ENCODE results near the gene KCNK18. TPM values are rescaled to one million over a fixed set of nuclear protein-coding genes. Genes with fewer than 3 reads are reported as not detected.

The KCNK18 gene
- total and polyA plus RNA-seq, 2 of the 8 experiments (the other 6 are each of a cell fraction or from before 2014, with no cell fraction given): not detected

DNA sequence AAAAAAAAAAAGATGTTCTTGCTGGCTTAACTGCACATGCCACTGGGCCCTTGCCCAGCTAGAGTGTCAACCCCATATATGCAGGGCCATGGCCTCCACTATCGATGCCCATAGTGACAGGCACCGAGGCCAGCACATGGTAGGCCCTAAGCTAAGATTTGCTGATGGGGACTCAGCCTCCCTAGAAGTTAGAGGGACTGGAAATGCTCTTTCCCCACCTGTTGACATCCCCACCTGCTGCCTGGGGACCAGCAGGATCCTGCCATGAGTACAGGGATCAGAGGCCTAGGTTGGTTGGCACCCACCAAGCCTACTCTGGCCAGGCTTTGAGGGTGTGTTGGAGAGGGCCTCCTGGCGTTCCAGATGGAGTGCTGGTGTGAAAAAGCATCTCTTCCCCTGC, 27.6 kb downstream of the KCNK18 start:
- no peaks in the 10 kb centered on the region for H3K36me3 ChIP-seq (ENCODE audit: control insufficient read depth in 2 of 4, insufficient read depth in 4 of 4, low read length in 3 of 4)
- WGBS, 2 experiments (ENCODE audit: extremely low coverage in 1 of 2, insufficient coverage in 1 of 2, insufficient read length in 1 of 2, insufficient replicate concordance in 2 of 2, low coverage in 1 of 2, low lambda C conversion rate in 2 of 2, missing lambda C conversion rate in 1 of 2): 87% methylated on average over 3 of the region's 3 CpGs; no CpG with 5 or more reads in 1 of the 2 experiments
- H4K5ac ChIP-seq (ENCODE audit: insufficient read length, low read depth, low read length): no peak overlapping the region
- no peaks in the 10 kb centered on the region; the same call in 1 of the 2 replicates for H3K23me2 ChIP-seq (ENCODE audit: low read depth, low read length)
- no peak overlapping the region for H2BK12ac ChIP-seq (ENCODE audit: low read depth, low read length)
- no peak overlapping the region for H2BK120ac ChIP-seq (replicated peaks; ENCODE audit: low read depth, low read length)
- H3K23ac ChIP-seq (ENCODE audit: insufficient read length): no peak overlapping the region
- no peak overlapping the region for H3K9ac ChIP-seq (replicated peaks in 1 of 4; ENCODE audit: extremely low read depth in 1 of 4, low read depth in 3 of 4, low read length in 3 of 4)
- H2BK5ac ChIP-seq (ENCODE audit: low read depth, low read length): no peak overlapping the region
- no peaks in the 10 kb centered on the region for H3K27me3 ChIP-seq (replicated peaks in 1 of 4; ENCODE audit: control insufficient read depth in 3 of 4, extremely low read depth in 1 of 4, insufficient read depth in 3 of 4, low read length in 3 of 4)
- H3K56ac ChIP-seq (replicated peaks; ENCODE audit: insufficient read length, low read depth, low read length): no peak overlapping the region
- H3K79me2 ChIP-seq (ENCODE audit: control insufficient read depth in 1 of 2, insufficient read depth in 2 of 2, low read length in 2 of 2): no peaks in the 10 kb centered on the region
- no peaks in the 10 kb centered on the region for H3K9me3 ChIP-seq (ENCODE audit: insufficient read depth in 2 of 2, low read depth in 1 of 2, low read length in 1 of 2)
- H3K27ac ChIP-seq (ENCODE audit: low read depth, low read length): no peak overlapping the region
- no peak overlapping the region for H3K14ac ChIP-seq (ENCODE audit: insufficient read length)
- peaks cover 0 to 5% (median under 1%) of the 10 kb centered on the region in 4 experiments; a peak in 2 of 7 replicates for H3K4me1 ChIP-seq (replicated peaks in 1 of 4; ENCODE audit: control insufficient read depth in 3 of 4, insufficient read depth in 4 of 4, low read length in 3 of 4)
- no peak overlapping the region for H4K8ac ChIP-seq (ENCODE audit: extremely low read depth, insufficient read depth, low read length)
- ChIA-PET POLR2A (ENCODE audit: partially characterized antibody) (no interaction called here), CTCF (ENCODE audit: partially characterized antibody) (interaction anchor here (0.6 to 6.6 kb wide), 4 partner anchors 7 to 239 kb away, joined by 3 to 97 read pairs (median 22); no protein-coding TSS in a partner anchor)
- H2AFZ ChIP-seq (ENCODE audit: low read length): no peak overlapping the region
- no peak overlapping the region for H3K4ac ChIP-seq (replicated peaks; ENCODE audit: insufficient read length, low read depth, low read length)
- no peak overlapping the region for H3K4me2 ChIP-seq (ENCODE audit: insufficient read depth in 1 of 2, low read depth in 2 of 2, low read length in 2 of 2)
- H2BK15ac ChIP-seq (ENCODE audit: low read length): no peak overlapping the region
- H3K4me3 ChIP-seq (ENCODE audit: extremely low read depth in 1 of 4, insufficient read depth in 2 of 4, low read depth in 3 of 4, low read length in 4 of 4): no peak overlapping the region
- no peak overlapping the region for H3K18ac ChIP-seq (ENCODE audit: extremely low read depth, low read length)
- no peaks in the 10 kb centered on the region for H4K20me1 ChIP-seq (replicated peaks in 1 of 2; ENCODE audit: control insufficient read depth in 1 of 2, insufficient read depth in 2 of 2, low read length in 2 of 2)
- FAIRE-seq (no peak), DNase-seq (ENCODE audit: low read depth in 1 of 2, low spot score in 2 of 2) (no peak)
- no peak overlapping the region for H2BK20ac ChIP-seq (ENCODE audit: low read length)
- H2AK5ac ChIP-seq (ENCODE audit: low read depth, low read length): no peak overlapping the region
- no peaks in the 10 kb centered on the region for H3K79me1 ChIP-seq (ENCODE audit: low read depth, low read length)
- no peak overlapping the region for H4K91ac ChIP-seq (replicated peaks; ENCODE audit: insufficient read length, low read length)
- no peak for TF ChIP-seq KDM4A (IDR thresholded peaks at IDR 0.05; ENCODE audit: low read depth, low read length, severe bottlenecking)
- TF ChIP-seq SIX5 (IDR thresholded peaks at IDR 0.05; ENCODE audit: low read depth, low read length): no peak
- no peak for TF ChIP-seq TAF1 (IDR thresholded peaks at IDR 0.05; ENCODE audit: low read depth, low read length)
- TF ChIP-seq, protein P1, sequence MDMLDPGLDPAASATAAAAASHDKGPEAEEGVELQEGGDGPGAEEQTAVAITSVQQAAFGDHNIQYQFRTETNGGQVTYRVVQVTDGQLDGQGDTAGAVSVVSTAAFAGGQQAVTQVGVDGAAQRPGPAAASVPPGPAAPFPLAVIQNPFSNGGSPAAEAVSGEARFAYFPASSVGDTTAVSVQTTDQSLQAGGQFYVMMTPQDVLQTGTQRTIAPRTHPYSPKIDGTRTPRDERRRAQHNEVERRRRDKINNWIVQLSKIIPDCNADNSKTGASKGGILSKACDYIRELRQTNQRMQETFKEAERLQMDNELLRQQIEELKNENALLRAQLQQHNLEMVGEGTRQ (IDR thresholded peaks at IDR 0.05; ENCODE audit: low read length): no peak
- TF ChIP-seq POLR2A (IDR thresholded peaks at IDR 0.05; ENCODE audit: control extremely low read depth in 1 of 2, low read depth in 2 of 2, low read length in 2 of 2): no peak
- TF ChIP-seq SP4 (IDR thresholded peaks at IDR 0.05; ENCODE audit: low read length): no peak
- no peak for TF ChIP-seq EP300 (IDR thresholded peaks at IDR 0.05; ENCODE audit: borderline replicate concordance in 1 of 2, low read depth in 2 of 2, low read length in 2 of 2)
- no peak for TF ChIP-seq TBP (IDR thresholded peaks at IDR 0.05; ENCODE audit: low read depth, low read length)
- TF ChIP-seq RNF2 (IDR thresholded peaks at IDR 0.05; ENCODE audit: borderline replicate concordance, low read depth, low read length, missing control alignments, poor library complexity, severe bottlenecking): no peak
- no peak for TF ChIP-seq CTBP2 (IDR thresholded peaks at IDR 0.05; ENCODE audit: borderline replicate concordance, insufficient read depth, insufficient read length, low read length)
- no peak for TF ChIP-seq GTF2F1 (IDR thresholded peaks at IDR 0.05; ENCODE audit: borderline replicate concordance, low read depth, low read length)
- no peak for TF ChIP-seq PHF8 (conservative IDR thresholded peaks at IDR 0.05; ENCODE audit: low read depth, low read length)
- no peak for TF ChIP-seq ZNF274 (IDR thresholded peaks at IDR 0.05; ENCODE audit: borderline replicate concordance, extremely low read depth, low read length)

Measured in H1 (cell line).